ENCODE results near the gene KLRC4.
"Not testable (repeated sequence)": the region's sequence is repeated elsewhere in the genome, so short reads cannot be mapped to it uniquely, and the experiment has no call there.

- not testable (repeated sequence) for TF ChIP-seq CTCF, POLR2A, EP300 (IDR thresholded peaks at IDR 0.05)
These were observed 10.8 kb upstream of the KLRC4 start, which contains the start of gene KLRC3 for GRCh38 chr12:10420334-10420733.
